Muscle layer of colon (tissue), 2 donors: Measurements from ENCODE around the gene RAB6A.
"Not testable (repeated sequence)": the region's sequence is repeated elsewhere in the genome, so short reads cannot be mapped to it uniquely, and the experiment has no call there.

ENCODE experiments used
- H3K27ac ChIP-seq: one replicate; pipeline ENCODE4 v1.7.0; 2013; ENCODE audit warnings: low read depth, mild to moderate bottlenecking, low read length, moderate library complexity
- H3K27me3 ChIP-seq, 2 donors: one replicate each; pipeline ENCODE4 v1.7.0; 2013; ENCODE audit warnings: low read length in 2 of 2, mild to moderate bottlenecking in 2 of 2; ENCODE audit not compliant: insufficient read depth in 2 of 2, control insufficient read depth in 1 of 2
- H3K36me3 ChIP-seq: one replicate; pipeline ENCODE4 v1.7.0; 2013; ENCODE audit warnings: mild to moderate bottlenecking, low read length; ENCODE audit not compliant: insufficient read depth
- H3K4me1 ChIP-seq: one replicate; pipeline ENCODE4 v1.7.0; 2013; ENCODE audit warnings: mild to moderate bottlenecking, low read length; ENCODE audit not compliant: insufficient read depth
- H3K4me3 ChIP-seq, 2 donors: one replicate each; pipeline ENCODE4 v1.7.0; 2013; ENCODE audit warnings: low read length in 2 of 2, low read depth in 1 of 2, mild to moderate bottlenecking in 1 of 2, moderate library complexity in 1 of 2
- H3K9ac ChIP-seq: one replicate; pipeline ENCODE4 v1.7.0; 2013; ENCODE audit warnings: low read length
- H3K9me3 ChIP-seq: one replicate; pipeline ENCODE4 v1.7.0; 2013; ENCODE audit warnings: mild to moderate bottlenecking, low read length
- donor health status: abdominal sarcoma.
- donor health status: Adenocarcinoma of cecum.

RAB6A gene

GRCh38 chr11:73716153-73717056 is 44.5 kb downstream of the RAB6A start:
- H3K9me3 ChIP-seq: no peaks in the 10 kb centered on the region
- H3K9ac ChIP-seq: no peak overlapping the region

DNA sequence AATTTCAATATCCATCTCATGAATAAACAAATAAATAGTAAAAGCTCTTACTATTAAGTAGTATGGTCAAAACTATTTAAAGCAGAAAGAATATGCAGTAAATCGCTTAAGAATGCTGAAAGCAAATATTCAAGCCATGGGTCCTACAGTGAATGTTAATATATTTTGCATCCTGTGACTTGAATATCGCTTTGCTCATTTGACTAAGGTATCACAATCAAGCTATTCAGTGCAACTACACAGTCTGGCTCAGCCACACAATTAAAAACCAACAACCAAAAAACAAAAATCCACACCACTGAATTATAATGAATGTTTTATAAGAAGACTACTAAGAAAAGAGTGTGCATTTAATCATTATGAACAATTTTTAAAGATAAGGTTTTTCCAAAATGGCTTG is 45.3 kb downstream of the RAB6A start:
- Histone ChIP-seq H3K27ac (no peak overlapping the region), H3K4me3 (no peak overlapping the region), H3K4me1 (no peaks in the 10 kb centered on the region), H3K9me3 (no peaks in the 10 kb centered on the region), H3K36me3 (peaks cover 5% of the 10 kb centered on the region), H3K27me3 (no peaks in the 10 kb centered on the region), H3K9ac (no peak overlapping the region)

More at GRCh38 chr11:73716153-73717056, 44.5 kb downstream of the RAB6A start:
- Histone ChIP-seq H3K4me1 (no peaks in the 10 kb centered on the region), H3K27me3 (no peaks in the 10 kb centered on the region), H3K4me3 (no peak overlapping the region), H3K36me3 (no peaks in the 10 kb centered on the region), H3K27ac (no peak overlapping the region)

- H3K4me3 ChIP-seq: no peak overlapping the region
- no peak overlapping the region for H3K9ac ChIP-seq
- H3K4me1 ChIP-seq: no peaks in the 10 kb centered on the region
- H3K27ac ChIP-seq: no peak overlapping the region
- H3K9me3 ChIP-seq: no peaks in the 10 kb centered on the region
- H3K27me3 ChIP-seq: no peaks in the 10 kb centered on the region
- H3K36me3 ChIP-seq: peaks cover 5% of the 10 kb centered on the region
Measured at GRCh38 chr11:73710964-73711363, 49.9 kb downstream of the RAB6A start.

- Histone ChIP-seq H3K4me3 (no peak overlapping the region), H3K9ac (no peak overlapping the region), H3K27ac (no peak overlapping the region), H3K4me1 (no peaks in the 10 kb centered on the region), H3K9me3 (no peaks in the 10 kb centered on the region), H3K27me3 (no peaks in the 10 kb centered on the region), H3K36me3 (peaks cover 18% of the 10 kb centered on the region)
Measured at GRCh38 chr11:73705053-73705452, 55.8 kb downstream of the RAB6A start.

- Histone ChIP-seq H3K27me3 (no peaks in the 10 kb centered on the region), H3K9me3 (no peaks in the 10 kb centered on the region), H3K27ac (no peak overlapping the region), H3K36me3 (peaks cover 3% of the 10 kb centered on the region), H3K9ac (no peak overlapping the region), H3K4me1 (no peaks in the 10 kb centered on the region), H3K4me3 (no peak overlapping the region)
Measured at GRCh38 chr11:73693899-73694525, 66.9 kb downstream of the RAB6A start.

- Histone ChIP-seq H3K9me3 (no peaks in the 10 kb centered on the region), H3K9ac (no peak overlapping the region), H3K4me1 (no peaks in the 10 kb centered on the region), H3K36me3 (peaks cover 19% of the 10 kb centered on the region), H3K4me3 (no peak overlapping the region), H3K27ac (no peak overlapping the region), H3K27me3 (no peaks in the 10 kb centered on the region)
Measured at GRCh38 chr11:73680687-73681086, 80.2 kb downstream of the RAB6A start.

- H3K9ac ChIP-seq, H3K4me3 ChIP-seq, H3K27ac ChIP-seq, H3K4me1 ChIP-seq, H3K27me3 ChIP-seq, H3K9me3 ChIP-seq: not testable (repeated sequence)
- H3K36me3 ChIP-seq: peaks cover 15% of the 10 kb centered on the region
Measured at GRCh38 chr11:73676552-73676951, 84.3 kb downstream of the RAB6A start.

- Histone ChIP-seq H3K4me1 (no peaks in the 10 kb centered on the region), H3K9ac (no peak overlapping the region), H3K27me3 (no peaks in the 10 kb centered on the region), H3K9me3 (no peaks in the 10 kb centered on the region), H3K27ac (no peak overlapping the region), H3K4me3 (no peak overlapping the region), H3K36me3 (no peaks in the 10 kb centered on the region)
Measured at GRCh38 chr11:73671701-73672100, 89.2 kb downstream of the RAB6A start.

- no peak overlapping the region for H3K27ac ChIP-seq
- H3K4me3 ChIP-seq: no peak overlapping the region
Measured at GRCh38 chr11:73670808-73671207, 90.1 kb downstream of the RAB6A start.

GRCh38 chr11:73667891-73668290 is 93.0 kb downstream of the RAB6A start:
- Histone ChIP-seq H3K9ac (no peak overlapping the region), H3K27ac (no peak overlapping the region), H3K27me3 (no peaks in the 10 kb centered on the region), H3K4me1 (no peaks in the 10 kb centered on the region), H3K4me3 (no peak overlapping the region), H3K36me3 (no peaks in the 10 kb centered on the region), H3K9me3 (no peaks in the 10 kb centered on the region)

More at GRCh38 chr11:73670808-73671207, 90.1 kb downstream of the RAB6A start:
- Histone ChIP-seq H3K36me3 (no peaks in the 10 kb centered on the region), H3K9me3 (no peaks in the 10 kb centered on the region), H3K4me1 (no peaks in the 10 kb centered on the region), H3K27me3 (no peaks in the 10 kb centered on the region), H3K9ac (no peak overlapping the region)

GRCh38 chr11:73664877-73665276 is 96.0 kb downstream of the RAB6A start:
- no peak overlapping the region for H3K27ac ChIP-seq
- H3K4me3 ChIP-seq: no peak overlapping the region

More at GRCh38 chr11:73664877-73665276, 96.0 kb downstream of the RAB6A start:
- no peaks in the 10 kb centered on the region for H3K27me3 ChIP-seq
- no peaks in the 10 kb centered on the region for H3K36me3 ChIP-seq
- no peak overlapping the region for H3K9ac ChIP-seq
- no peaks in the 10 kb centered on the region for H3K4me1 ChIP-seq
- H3K9me3 ChIP-seq: no peaks in the 10 kb centered on the region
